ENCODE measurements around the gene CDH15. TPM values are rescaled to one million over a fixed set of nuclear protein-coding genes. Genes with fewer than 3 reads are reported as not detected.

Gene CDH15
- polyA plus RNA-seq, 2 of the 4 experiments (the other 2 are of a cell fraction): 0.05 to 0.08 TPM

- no peaks in the 10 kb centered on the region for H3K9me3 ChIP-seq
- no peak for DNase-seq (ENCODE audit: low read depth in 1 of 2, low spot score in 1 of 2)
- WGBS (ENCODE audit: missing lambda C conversion rate): 74% methylated on average over 6 of the region's 14 CpGs
- ATAC-seq: no peak
- FAIRE-seq: no peak
- H3K4me3 ChIP-seq: no peak overlapping the region
- H3K4me2 ChIP-seq: no peak overlapping the region
- no peak for TF ChIP-seq ZFP36 (IDR thresholded peaks at IDR 0.05; ENCODE audit: borderline replicate concordance, partially characterized antibody)
- TF ChIP-seq RNF2 (IDR thresholded peaks at IDR 0.05; ENCODE audit: borderline replicate concordance, low read depth): no peak
- no peak for TF ChIP-seq ATOH8 (CRISPR knock-in tag; IDR thresholded peaks at IDR 0.05; ENCODE audit: low read depth)
- TF ChIP-seq JUNB (IDR thresholded peaks at IDR 0.05): no peak
- no peak for TF ChIP-seq EP300 (IDR thresholded peaks at IDR 0.05)
- TF ChIP-seq CHD2 (IDR thresholded peaks at IDR 0.05; ENCODE audit: low read length, partially characterized antibody): no peak
- TF ChIP-seq, protein P1, sequence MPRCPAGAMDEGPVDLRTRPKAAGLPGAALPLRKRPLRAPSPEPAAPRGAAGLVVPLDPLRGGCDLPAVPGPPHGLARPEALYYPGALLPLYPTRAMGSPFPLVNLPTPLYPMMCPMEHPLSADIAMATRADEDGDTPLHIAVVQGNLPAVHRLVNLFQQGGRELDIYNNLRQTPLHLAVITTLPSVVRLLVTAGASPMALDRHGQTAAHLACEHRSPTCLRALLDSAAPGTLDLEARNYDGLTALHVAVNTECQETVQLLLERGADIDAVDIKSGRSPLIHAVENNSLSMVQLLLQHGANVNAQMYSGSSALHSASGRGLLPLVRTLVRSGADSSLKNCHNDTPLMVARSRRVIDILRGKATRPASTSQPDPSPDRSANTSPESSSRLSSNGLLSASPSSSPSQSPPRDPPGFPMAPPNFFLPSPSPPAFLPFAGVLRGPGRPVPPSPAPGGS (IDR thresholded peaks at IDR 0.05): no peak
- no peak for TF ChIP-seq MAX (IDR thresholded peaks at IDR 0.05)
- TF ChIP-seq TFCP2L1 (CRISPR knock-in tag; IDR thresholded peaks at IDR 0.05): no peak
- no peak for TF ChIP-seq KDM5A (IDR thresholded peaks at IDR 0.05)
- no peak for TF ChIP-seq CBX2 (IDR thresholded peaks at IDR 0.05; ENCODE audit: borderline replicate concordance, low read depth)
- no peak for TF ChIP-seq FOSL2 (IDR thresholded peaks at IDR 0.05)
- TF ChIP-seq FOSL2 (CRISPR knock-in tag; IDR thresholded peaks at IDR 0.05): no peak
- TF ChIP-seq GATA3 (IDR thresholded peaks at IDR 0.05; ENCODE audit: borderline replicate concordance): no peak
- no peak for TF ChIP-seq MYC (IDR thresholded peaks at IDR 0.05; ENCODE audit: borderline replicate concordance, low read length)
- TF ChIP-seq NFE2L2 (conservative IDR thresholded peaks at IDR 0.05; ENCODE audit: low read length): no peak
- ChIA-PET CTCF (no interaction called here), POLR2A (no interaction called here)
- no peak overlapping the region for H3K27ac ChIP-seq
- H3K4me1 ChIP-seq: peaks cover 11% of the 10 kb centered on the region; the same call in 1 of the 3 replicates
These were observed 3.3 kb downstream of the CDH15 start for GRCh38 chr16:89174877-89175276.

DNA sequence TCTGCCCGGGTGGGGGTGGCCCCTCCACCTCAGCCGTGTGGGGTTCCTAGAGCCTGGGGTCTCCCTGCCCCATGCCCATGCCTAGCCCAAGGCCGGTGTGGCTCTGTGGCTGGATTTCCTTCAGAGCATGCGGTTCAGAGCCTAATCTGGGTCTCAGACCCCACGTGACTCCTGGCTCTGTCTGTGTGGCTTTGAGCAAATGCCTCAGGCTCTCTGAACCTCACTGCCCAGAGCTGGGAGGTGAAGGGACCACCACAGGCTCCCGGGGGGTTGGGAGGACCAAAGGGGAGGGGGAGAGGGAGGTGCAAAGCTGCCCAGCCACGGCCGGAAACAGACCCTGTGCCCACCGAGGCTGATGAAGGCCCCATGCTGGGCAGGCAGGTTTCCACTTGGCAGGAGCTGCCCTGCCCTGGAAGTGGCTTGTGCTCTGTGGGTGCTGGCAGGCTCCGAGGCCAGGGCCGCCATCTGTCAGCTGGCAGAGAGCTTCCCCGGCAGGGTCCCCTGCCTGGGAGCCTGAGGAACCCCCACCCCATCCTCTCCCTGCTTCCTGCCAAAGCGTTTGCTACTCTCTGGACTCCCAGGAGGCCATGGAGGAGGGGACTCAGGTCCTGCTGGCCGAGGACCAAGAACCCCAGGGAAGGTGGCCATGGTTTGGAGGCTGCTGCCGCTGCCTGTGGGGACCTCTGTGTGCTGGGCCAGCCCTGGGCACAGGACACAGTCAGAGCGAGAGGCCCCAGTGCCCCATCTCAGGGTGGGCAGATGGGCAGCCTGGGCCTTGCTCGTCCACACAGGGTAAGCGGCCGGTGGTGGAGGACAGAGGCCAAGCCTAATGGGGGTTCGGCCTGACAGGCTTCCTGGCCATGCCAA lies 4.0 kb downstream of the CDH15 start:
- TF ChIP-seq MAZ (IDR thresholded peaks at IDR 0.05; ENCODE audit: borderline replicate concordance, low read depth, low read length): no peak
- Histone ChIP-seq H3K9me3 (no peaks in the 10 kb centered on the region), H3K4me2 (no peak overlapping the region), H3K4me3 (no peak overlapping the region), H3K27ac (no peak overlapping the region), H3K4me1 (peaks cover 9% of the 10 kb centered on the region; the same call in 1 of the 3 replicates)
- ATAC-seq (no peak), FAIRE-seq (no peak), DNase-seq (ENCODE audit: low read depth in 1 of 2, low spot score in 1 of 2) (no peak)
- ChIA-PET CTCF (interaction anchor here (0.9 to 2.2 kb wide), 2 partner anchors 8 to 41 kb away, joined by 3 to 15 read pairs; no protein-coding TSS in a partner anchor), POLR2A (no interaction called here)
- 58% methylated on average over 10 of the region's 20 CpGs for WGBS (ENCODE audit: missing lambda C conversion rate)

- no peaks in the 10 kb centered on the region for H3K9me3 ChIP-seq
- POLR2A ChIA-PET: no interaction called here
- no peak overlapping the region for H3K27ac ChIP-seq
- TF ChIP-seq TFCP2L1 (CRISPR knock-in tag; IDR thresholded peaks at IDR 0.05) (no peak), ZNF302 (CRISPR knock-in tag; IDR thresholded peaks at IDR 0.05) (no peak), FOSB (CRISPR knock-in tag; IDR thresholded peaks at IDR 0.05) (no peak), NPAS2 (CRISPR knock-in tag; IDR thresholded peaks at IDR 0.05; ENCODE audit: borderline replicate concordance) (no peak), MAZ (IDR thresholded peaks at IDR 0.05; ENCODE audit: borderline replicate concordance, low read depth, low read length) (no peak), EHMT2 (IDR thresholded peaks at IDR 0.05; ENCODE audit: low read depth) (no peak)
- TF ChIP-seq, protein P2, sequence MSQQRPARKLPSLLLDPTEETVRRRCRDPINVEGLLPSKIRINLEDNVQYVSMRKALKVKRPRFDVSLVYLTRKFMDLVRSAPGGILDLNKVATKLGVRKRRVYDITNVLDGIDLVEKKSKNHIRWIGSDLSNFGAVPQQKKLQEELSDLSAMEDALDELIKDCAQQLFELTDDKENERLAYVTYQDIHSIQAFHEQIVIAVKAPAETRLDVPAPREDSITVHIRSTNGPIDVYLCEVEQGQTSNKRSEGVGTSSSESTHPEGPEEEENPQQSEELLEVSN (IDR thresholded peaks at IDR 0.05; ENCODE audit: borderline replicate concordance, low read depth): no peak
- no peak overlapping the region for H3K4me2 ChIP-seq
- WGBS (ENCODE audit: missing lambda C conversion rate): 73% methylated on average over 13 of the region's 27 CpGs
- no peak overlapping the region for H3K4me3 ChIP-seq
- DNase-seq (ENCODE audit: low read depth in 1 of 2, low spot score in 1 of 2): no peak
- peaks cover 4% of the 10 kb centered on the region; the same call in 1 of the 3 replicates for H3K4me1 ChIP-seq
- no peak for ATAC-seq
- no peak for FAIRE-seq
- CTCF ChIA-PET: interaction anchor here (0.5 to 2.2 kb wide), 5 partner anchors 9 to 392 kb away, joined by 3 to 15 read pairs (median 3); no protein-coding TSS in a partner anchor
These were observed 4.7 kb downstream of the CDH15 start for GRCh38 chr16:89176147-89176690.

Measured in A549 (cell line).